ENCODE measurements around the gene DPH2.
A peak's percentile ranks its signal among the peaks of the same experiment; 100 is the strongest.

Gene DPH2

DNA sequence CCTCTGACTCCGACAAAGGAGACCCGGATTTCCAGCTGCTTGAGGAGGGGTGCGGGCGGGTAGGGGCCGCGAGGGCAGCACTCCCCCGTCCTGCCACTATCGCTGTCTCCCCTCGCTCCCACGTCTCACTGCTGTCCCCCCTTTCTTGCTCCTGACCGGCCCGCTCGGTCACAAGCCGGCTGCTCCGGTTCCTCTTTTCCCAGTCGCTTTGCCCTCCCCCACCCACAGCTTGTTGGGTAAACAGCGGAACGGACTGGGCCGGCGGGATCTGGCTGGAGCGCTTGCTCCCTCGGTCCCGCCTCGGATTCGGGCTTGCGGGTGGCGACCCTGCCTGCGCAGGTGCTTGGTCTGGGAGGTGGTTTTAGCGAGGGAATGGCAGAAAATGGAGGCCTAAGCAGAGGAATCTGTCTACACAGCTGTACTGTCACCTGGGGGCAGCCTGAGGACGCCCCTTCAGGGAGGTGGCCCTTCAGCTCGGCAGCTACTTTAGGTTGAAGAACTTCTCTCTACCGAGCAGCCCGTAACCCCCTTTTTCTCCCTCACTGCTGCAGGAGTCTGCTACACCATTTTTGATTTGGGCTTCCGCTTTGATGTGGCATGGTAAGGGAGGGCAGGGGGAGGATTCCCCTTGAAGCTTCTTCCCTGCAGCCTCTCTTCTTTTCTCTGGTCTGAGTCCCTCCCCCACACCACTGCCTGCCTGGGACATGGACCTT lies 5.6 kb downstream of the DPH2 start:
- H3K36me3 ChIP-seq (ENCODE audit: insufficient read depth, low read length), result peaks cover 31% of the 10 kb centered on the region
- no peaks in the 10 kb centered on the region for H3K9me3 ChIP-seq (ENCODE audit: low read depth, low read length)
- H3K27ac ChIP-seq, result 0 out of 2 replicates have a peak overlapping the region, but pooled peaks have one; percentile 15
- H3K9ac ChIP-seq (ENCODE audit: insufficient read length), result peak overlapping the region; percentile 90
- H3K4me3 ChIP-seq, result peak overlapping the region; percentile 88
- DNase-seq (ENCODE audit: low read depth, low spot score), result no peak
- no peak; the same call in 1 of the 2 replicates for TF ChIP-seq POLR2AphosphoS5 (IDR thresholded peaks at IDR 0.05; ENCODE audit: borderline replicate concordance, low read depth, low read length)

- Histone ChIP-seq H3K9me3 (ENCODE audit: low read depth, low read length) (no peaks in the 10 kb centered on the region), H3K27ac (no peak overlapping the region), H3K9ac (ENCODE audit: insufficient read length) (peak overlapping the region; percentile 90), H3K4me3 (peak overlapping the region; percentile 88), H3K36me3 (ENCODE audit: insufficient read depth, low read length) (peaks cover 30% of the 10 kb centered on the region)
- DNase-seq (ENCODE audit: low read depth, low spot score), result no peak
- TF ChIP-seq FOXP2 (optimal IDR thresholded peaks at IDR 0.05; ENCODE audit: control extremely low read depth, extremely low read length, insufficient read depth), result no peak
- no peak for TF ChIP-seq POLR2AphosphoS5 (IDR thresholded peaks at IDR 0.05; ENCODE audit: borderline replicate concordance, low read depth, low read length)
- no peak for TF ChIP-seq EZH2 (IDR thresholded peaks at IDR 0.05)
These were observed 6.2 kb downstream of the DPH2 start for GRCh38 chr1:43976045-43976444.

DNA sequence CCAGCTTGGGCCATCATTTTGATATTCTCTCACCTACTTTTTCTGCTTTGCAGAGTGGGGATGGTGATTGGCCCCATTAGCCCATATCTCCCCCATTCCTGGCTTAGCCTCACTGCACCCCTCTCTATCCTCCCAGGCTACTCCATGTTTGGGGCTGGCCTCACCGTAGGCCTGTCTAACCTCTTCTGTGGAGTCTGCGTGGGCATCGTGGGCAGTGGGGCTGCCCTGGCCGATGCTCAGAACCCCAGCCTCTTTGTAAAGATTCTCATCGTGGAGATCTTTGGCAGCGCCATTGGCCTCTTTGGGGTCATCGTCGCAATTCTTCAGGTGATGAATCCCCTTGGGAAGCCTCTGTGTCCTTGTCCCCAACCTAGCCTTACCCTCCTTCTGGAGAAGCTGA lies 7.1 kb downstream of the DPH2 start:
- no peaks in the 10 kb centered on the region for H3K9me3 ChIP-seq (ENCODE audit: low read depth, low read length)
- no peak overlapping the region for H3K9ac ChIP-seq (ENCODE audit: insufficient read length)
- no peak overlapping the region; the same call in 1 of the 2 replicates for H3K4me3 ChIP-seq
- no peak overlapping the region for H3K27ac ChIP-seq
- no peak for DNase-seq (ENCODE audit: low read depth, low spot score)
- TF ChIP-seq POLR2AphosphoS5 (IDR thresholded peaks at IDR 0.05; ENCODE audit: borderline replicate concordance, low read depth, low read length) (no peak), FOXP2 (optimal IDR thresholded peaks at IDR 0.05; ENCODE audit: control extremely low read depth, extremely low read length, insufficient read depth) (no peak), EZH2 (IDR thresholded peaks at IDR 0.05) (no peak)
- peaks cover 31% of the 10 kb centered on the region for H3K36me3 ChIP-seq (ENCODE audit: insufficient read depth, low read length)

DNA sequence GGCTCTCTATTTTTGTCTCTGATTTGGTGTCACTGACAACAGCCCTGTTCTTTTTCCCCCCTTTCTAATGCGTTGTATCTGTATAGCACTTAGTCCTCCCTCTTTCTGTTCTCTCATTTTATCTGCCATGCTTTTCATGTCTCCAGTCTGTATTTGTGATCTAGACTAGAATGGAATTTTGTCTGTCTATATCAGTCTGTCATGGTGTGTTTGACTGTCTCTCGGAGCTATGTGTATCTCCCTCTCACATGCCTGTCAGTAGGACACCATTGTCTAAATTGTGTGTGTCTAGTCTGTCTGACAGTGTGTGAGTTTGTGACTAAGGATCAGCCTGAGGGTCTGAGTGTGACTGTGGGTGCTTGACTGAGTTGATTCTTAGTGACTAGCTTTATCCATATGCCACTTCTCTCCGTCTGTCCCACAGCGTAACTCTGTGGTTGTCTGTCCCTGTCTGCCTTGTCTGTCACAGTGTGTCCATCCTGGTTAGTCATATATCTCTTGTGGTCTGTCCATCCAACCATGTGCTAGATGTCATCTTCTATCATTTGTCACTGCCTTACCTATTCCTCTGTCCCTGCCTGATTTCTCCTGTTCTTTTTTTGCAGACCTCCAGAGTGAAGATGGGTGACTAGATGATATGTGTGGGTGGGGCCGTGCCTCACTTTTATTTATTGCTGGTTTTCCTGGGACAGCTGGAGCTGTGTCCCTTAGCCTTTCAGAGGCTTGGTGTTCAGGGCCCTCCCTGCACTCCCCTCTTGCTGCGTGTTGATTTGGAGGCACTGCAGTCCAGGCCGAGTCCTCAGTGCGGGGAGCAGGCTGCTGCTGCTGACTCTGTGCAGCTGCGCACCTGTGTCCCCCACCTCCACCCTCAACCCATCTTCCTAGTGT lies 7.8 kb downstream of the DPH2 start:
- H3K9me3 ChIP-seq (ENCODE audit: low read depth, low read length), result no peaks in the 10 kb centered on the region
- no peak for TF ChIP-seq FOXP2 (optimal IDR thresholded peaks at IDR 0.05; ENCODE audit: control extremely low read depth, extremely low read length, insufficient read depth)
- TF ChIP-seq EZH2 (IDR thresholded peaks at IDR 0.05), result no peak
- no peak for TF ChIP-seq POLR2AphosphoS5 (IDR thresholded peaks at IDR 0.05; ENCODE audit: borderline replicate concordance, low read depth, low read length)
- 0 out of 2 replicates have a peak overlapping the region, but pooled peaks have one; percentile 19 for H3K27ac ChIP-seq
- no peak for DNase-seq (ENCODE audit: low read depth, low spot score)
- peak overlapping the region; percentile 15; the same call in 1 of the 2 replicates for H3K4me3 ChIP-seq
- peaks cover 35% of the 10 kb centered on the region for H3K36me3 ChIP-seq (ENCODE audit: insufficient read depth, low read length)
- H3K9ac ChIP-seq (ENCODE audit: insufficient read length), result peak overlapping the region; percentile 78

DNA sequence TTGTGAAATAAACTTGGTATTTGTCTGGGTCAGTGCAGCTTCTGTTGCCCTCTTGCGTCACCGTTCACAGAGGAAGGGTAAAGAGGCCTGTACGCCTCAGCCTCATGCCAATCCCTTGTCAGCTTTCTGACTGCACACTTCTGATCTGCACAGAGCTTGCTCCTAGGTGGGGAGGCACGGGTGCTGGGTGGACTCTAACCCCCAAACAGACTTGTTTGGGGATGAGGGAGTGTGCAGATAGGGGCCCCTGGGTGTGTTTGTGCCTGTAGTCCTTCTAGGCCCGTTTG lies 8.4 kb downstream of the DPH2 start:
- no peaks in the 10 kb centered on the region for H3K9me3 ChIP-seq (ENCODE audit: low read depth, low read length)
- TF ChIP-seq POLR2AphosphoS5 (IDR thresholded peaks at IDR 0.05; ENCODE audit: borderline replicate concordance, low read depth, low read length), result no peak
- TF ChIP-seq EZH2 (IDR thresholded peaks at IDR 0.05), result no peak
- H3K9ac ChIP-seq (ENCODE audit: insufficient read length), result peak overlapping the region; percentile 78
- peaks cover 32% of the 10 kb centered on the region for H3K36me3 ChIP-seq (ENCODE audit: insufficient read depth, low read length)
- peak overlapping the region; percentile 84 for H3K4me3 ChIP-seq
- H3K27ac ChIP-seq, result no peak overlapping the region
- DNase-seq (ENCODE audit: low read depth, low spot score), result no peak

GRCh38 chr1:43978551-43979260 lies 8.9 kb downstream of the DPH2 start, which contains the start of gene B4GALT2:
B4GALT2 (plus strand) TSS chr1:43979210; CDS start chr1:43981161, 1,951 bp downstream.
- DNase-seq (ENCODE audit: low read depth, low spot score), result no peak
- no peak within 1 kb of the TSS for H3K27ac ChIP-seq
- H3K9me3 ChIP-seq (ENCODE audit: low read depth, low read length), result no peaks in the 10 kb centered on the region
- TF ChIP-seq EZH2 (IDR thresholded peaks at IDR 0.05) (no peak), POLR2AphosphoS5 (IDR thresholded peaks at IDR 0.05; ENCODE audit: borderline replicate concordance, low read depth, low read length) (peak; percentile 41; the same call in 1 of the 2 replicates), FOXP2 (optimal IDR thresholded peaks at IDR 0.05; ENCODE audit: control extremely low read depth, extremely low read length, insufficient read depth) (no peak)
- peaks cover 32% of the 10 kb centered on the region for H3K36me3 ChIP-seq (ENCODE audit: insufficient read depth, low read length)
- H3K4me3 ChIP-seq, result peak within 1 kb of the TSS; percentile 84
- peak within 1 kb of the TSS; percentile 78 for H3K9ac ChIP-seq (ENCODE audit: insufficient read length)

GRCh38 chr1:43979261-43979527 lies 9.4 kb downstream of the DPH2 start:
- TF ChIP-seq POLR2AphosphoS5 (IDR thresholded peaks at IDR 0.05; ENCODE audit: borderline replicate concordance, low read depth, low read length) (no peak), EZH2 (IDR thresholded peaks at IDR 0.05) (no peak), FOXP2 (optimal IDR thresholded peaks at IDR 0.05; ENCODE audit: control extremely low read depth, extremely low read length, insufficient read depth) (no peak)
- peak overlapping the region; percentile 77 for H3K9ac ChIP-seq (ENCODE audit: insufficient read length)
- no peak overlapping the region for H3K27ac ChIP-seq
- peaks cover 32% of the 10 kb centered on the region for H3K36me3 ChIP-seq (ENCODE audit: insufficient read depth, low read length)
- no peaks in the 10 kb centered on the region for H3K9me3 ChIP-seq (ENCODE audit: low read depth, low read length)
- H3K4me3 ChIP-seq, result peak overlapping the region; percentile 80
- DNase-seq (ENCODE audit: low read depth, low spot score), result no peak
